K562 (cell line): Measurements from ENCODE around the gene ZNF10. TPM values are rescaled to one million over a fixed set of nuclear protein-coding genes. Genes with fewer than 3 reads are reported as not detected.

Source experiments
- ATAC-seq: fragments of 200-7000 bp; cut with Tn5 transposase; 3 replicates; pipeline ENCODE4 v1.9.1; 2020; ENCODE audit warnings: moderate library complexity
- BruUV-seq: library from RNA; stranded (reverse); fragments of 400-500 nt; replicated peaks from 2 replicates; lab custom pipeline; 2021; lab: Mats Ljungman, UMichigan
- CTCF ChIA-PET: fragments of 300-600 bp; formaldehyde crosslinking; extraction: SDS; loops from one replicate; lab custom pipeline; 2021; ENCODE audit warnings: low intra/inter-chr PET ratio; lab: Yijun Ruan, JAX
- POLR2A ChIA-PET: fragments of 300-600, 350-650 bp; sonication (Branson Sonifier 250); formaldehyde crosslinking; extraction: SDS; loops from one replicate; lab custom pipeline; 2021; ENCODE audit warnings: antibody characterized with exemption, inconsistent platforms; lab: Yijun Ruan, JAX
- DNase-seq, 4 experiments: peaks; one replicate each; pipeline versions ENCODE4 v3.0.0 to v3.0.0-alpha.2; 2011 to 2018; ENCODE audit warnings: low spot score in 3 of 4, mixed read lengths in 3 of 4; ENCODE audit errors: extremely low read depth in 1 of 4
- FAIRE-seq: peaks from 2 replicates; lab custom pipeline; 2011; peaks lifted over from hg19 to GRCh38; lab: Jason Lieb, UNC
- H2AFZ ChIP-seq: 2 replicates; pipeline ENCODE4 v1.6.0; 2011; ENCODE audit warnings: low read depth, low read length, control low read depth, inconsistent platforms
- H3K27ac ChIP-seq: fragments of 200-600 bp; 3 replicates; pipeline ENCODE4 v1.8.0; 2011; ENCODE audit warnings: low read depth, mild to moderate bottlenecking, control low read depth, inconsistent platforms, low read length, moderate library complexity, mixed read lengths; ENCODE audit errors: extremely low read depth
- H3K27me3 ChIP-seq, 2 experiments: fragments of 300-600 bp in 1 of 2; 2 replicates in 1 of 2; 3 replicates in 1 of 2; pipeline versions ENCODE4 v1.6.0 to v1.8.0; 2011; ENCODE audit warnings: inconsistent platforms in 2 of 2, low read length in 2 of 2, mild to moderate bottlenecking in 1 of 2, mixed read lengths in 1 of 2, moderate library complexity in 1 of 2; ENCODE audit not compliant: control insufficient read depth in 2 of 2, insufficient read depth in 2 of 2
- H3K36me3 ChIP-seq: fragments of 300-600 bp; 3 replicates; pipeline ENCODE4 v1.8.0; 2011; ENCODE audit warnings: mild to moderate bottlenecking, low read length, inconsistent platforms; ENCODE audit not compliant: control insufficient read depth, insufficient read depth
- H3K4me1 ChIP-seq, 2 experiments: fragments of 200-600 bp in 1 of 2; replicated peaks in 1 of 2; 2 replicates in 1 of 2; 3 replicates in 1 of 2; pipeline versions ENCODE4 v1.5.1 to v1.8.0; 2011; ENCODE audit warnings: inconsistent platforms in 2 of 2, low read length in 2 of 2, mild to moderate bottlenecking in 1 of 2, mixed read lengths in 1 of 2, moderate library complexity in 1 of 2; ENCODE audit not compliant: control insufficient read depth in 2 of 2, insufficient read depth in 2 of 2
- H3K4me2 ChIP-seq: 2 replicates; pipeline ENCODE4 v1.6.1; 2011; ENCODE audit warnings: low read length, control low read depth, inconsistent platforms, mixed read lengths; ENCODE audit not compliant: insufficient read depth
- H3K4me3 ChIP-seq: fragments of 200-600 bp; sonication (generic), shearing (Covaris generic); 2 replicates; pipeline ENCODE4 v1.5.1; 2016; ENCODE audit warnings: control low read depth, inconsistent platforms
- H3K79me2 ChIP-seq: fragments of 200-600 bp; 3 replicates; pipeline ENCODE4 v1.8.0; 2011; ENCODE audit warnings: low read length, inconsistent platforms; ENCODE audit not compliant: control insufficient read depth, insufficient read depth
- H3K9ac ChIP-seq, 2 experiments: 2 replicates each; pipeline versions ENCODE4 v1.6.0 to v1.6.1; 2011; ENCODE audit warnings: low read depth in 2 of 2, low read length in 2 of 2, control low read depth in 1 of 2, inconsistent platforms in 1 of 2, mild to moderate bottlenecking in 1 of 2, mixed read lengths in 1 of 2; ENCODE audit not compliant: insufficient read depth in 1 of 2
- H3K9me1 ChIP-seq: one replicate; pipeline ENCODE4 v1.6.0; 2011; ENCODE audit warnings: inconsistent platforms, mild to moderate bottlenecking, low read length, moderate library complexity; ENCODE audit not compliant: control insufficient read depth, insufficient read depth
- H3K9me3 ChIP-seq: replicated peaks from 2 replicates; pipeline ENCODE4 v1.5.1; 2011; ENCODE audit warnings: low read depth, low read length, inconsistent platforms; ENCODE audit not compliant: control insufficient read depth, insufficient read depth
- H4K20me1 ChIP-seq: replicated peaks from 2 replicates; pipeline ENCODE4 v1.6.1; 2011; ENCODE audit warnings: low read length, inconsistent platforms, mixed read lengths; ENCODE audit not compliant: control insufficient read depth, insufficient read depth
- CBX3 ChIP-seq, 2 experiments: IDR thresholded peaks; 1 replicate in 1 of 2; 2 replicates in 1 of 2; pipeline ENCODE4 v1.6.1; 2012; ENCODE audit warnings: inconsistent platforms in 2 of 2, low read length in 2 of 2, borderline replicate concordance in 1 of 2, control low read depth in 1 of 2
- CBX8 ChIP-seq: fragments of 200-600 bp; sonication (generic); IDR thresholded peaks from 2 replicates; pipeline ENCODE4 v1.6.1; 2012; ENCODE audit warnings: borderline replicate concordance, mixed run types, low read depth, mild to moderate bottlenecking, moderate library complexity, mixed read lengths, low read length, control low read depth, inconsistent platforms; ENCODE audit not compliant: poor library complexity, severe bottlenecking; ENCODE audit errors: extremely low read depth
- DIDO1 ChIP-seq: fragments of 450-650 bp; IDR thresholded peaks from 2 replicates; pipeline ENCODE4 v1.6.1; 2016; ENCODE audit warnings: low read depth, missing biosample characterization, missing genetic modification characterization
- TRIM28 ChIP-seq: fragments of 450-650 bp; IDR thresholded peaks from 2 replicates; pipeline ENCODE4 v1.6.1; 2017
- ZNF280A ChIP-seq: fragments of 450-650 bp; IDR thresholded peaks from 2 replicates; pipeline ENCODE4 v1.6.1; 2018; ENCODE audit warnings: mild to moderate bottlenecking, low read depth; ENCODE audit not compliant: partially characterized antibody
- ZNF75A ChIP-seq: fragments of 450-650 bp; formaldehyde crosslinking; IDR thresholded peaks from 2 replicates; pipeline ENCODE4 v1.4.0; 2020; ENCODE audit warnings: mild to moderate bottlenecking
- whole genome bisulfite sequencing: fragments of 100-300 bp; shearing (Covaris generic); methylation state at CpG from one replicate; pipeline ENCODE4 v1.1.6; 2016; ENCODE audit warnings: low coverage, mixed read lengths; ENCODE audit not compliant: insufficient coverage; ENCODE audit errors: missing lambda C conversion rate; 5-methylcytosine and 5-hydroxymethylcytosine counted together
- in situ Hi-C: fragments of 300-500 bp; cut with MboI; formaldehyde crosslinking; loops from 4 replicates; pipeline ENCODE4 v1.15.0; 2018; ENCODE audit warnings: inconsistent platforms, mixed read lengths
- intact Hi-C: fragments of 100-400 bp; cut with micrococcal nuclease; formaldehyde crosslinking; loops from 2 replicates; pipeline ENCODE4 v1.14.2; 2022
- polyA plus RNA-seq, 8 experiments: library from polyadenylated mRNA; depleted of rRNA in 4 of 8; stranded (reverse) in 5 of 8; unstranded in 3 of 8; fragments of >200 nt; fragmentation: Nextera tagmentation in 2 of 8; fragmentation: Illumina TruSeq in 1 of 8; extraction: Ambion mirVana in 2 of 8; extraction: Trizol in 1 of 8; gene quantifications; 2 replicates each; pipeline versions ENCODE4 v1.2.1 to v1.2.3, GENCODE V29; 2011 to 2014; ENCODE audit warnings: inconsistent platforms in 1 of 8, missing spikeins in 1 of 8
- total RNA-seq, 7 experiments: library from RNA; depleted of rRNA in 6 of 7; stranded (reverse); fragments of >200 nt in 6 of 7; fragmentation: Illumina TruSeq in 2 of 7; extraction: Trizol in 2 of 7; gene quantifications; 2 replicates each; pipeline versions ENCODE4 v1.2.1 to v1.2.3, GENCODE V29; 2011 to 2021; ENCODE audit warnings: low replicate concordance in 1 of 7

The ZNF10 gene
- total and polyA plus RNA-seq, 9 of the 15 experiments (the other 6 are each of a cell fraction or from before 2014, with no cell fraction given), result 3.5 to 5.8 (median 4.9) TPM

GRCh38 chr12:133204264-133204603 lies 73.8 kb downstream of the ZNF10 start:
- Histone ChIP-seq H3K36me3 (peaks cover 23% of the 10 kb centered on the region), H3K9me1 (no peaks in the 10 kb centered on the region), H3K27ac (no peak overlapping the region), H3K9ac (no peak overlapping the region), H2AFZ (no peak overlapping the region), H3K4me3 (no peak overlapping the region), H3K4me2 (no peak overlapping the region), H3K9me3 (peaks cover 45% of the 10 kb centered on the region), H3K27me3 (no peaks in the 10 kb centered on the region), H4K20me1 (no peaks in the 10 kb centered on the region), H3K4me1 (no peaks in the 10 kb centered on the region), H3K79me2 (no peaks in the 10 kb centered on the region)
- 46% methylated on average over 1 of the region's 1 CpG for WGBS
- ChIA-PET POLR2A (no interaction called here), CTCF (no interaction called here)
- ATAC-seq (no peak), DNase-seq (no peak), FAIRE-seq (no peak)
- no TSS peak for BruUV-seq
- intact Hi-C loops (no loop called here), in situ Hi-C loops (no loop called here)
- peak; percentile 57 for TF ChIP-seq TRIM28
- TF ChIP-seq CBX8, result no peak
- peak; percentile 98 for TF ChIP-seq ZNF75A (CRISPR knock-in tag)
- TF ChIP-seq CBX3 (IDR thresholded peaks at IDR 0.05; ENCODE audit: borderline replicate concordance in 1 of 2, low read length in 2 of 2), result peak in 1 of 2 experiments; percentile 77; a peak in 1 of 3 replicates
- TF ChIP-seq ZNF280A, result peak; percentile 5
- no peak for TF ChIP-seq DIDO1 (tag)
